ENCODE results near the gene PAMR1.

The PAMR1 gene

GRCh38 chr11:35433588-35433987, 91.8 kb downstream of the PAMR1 start:
- no peak for DNase-seq

- no peak for DNase-seq
Observed at GRCh38 chr11:35432464-35432863, 93.0 kb downstream of the PAMR1 start.

GRCh38 chr11:35427071-35427470, 98.3 kb downstream of the PAMR1 start:
- DNase-seq, result no peak

- no peak for DNase-seq
Observed at GRCh38 chr11:35426351-35426750, 99.1 kb downstream of the PAMR1 start.

GRCh38 chr11:35425603-35426212, 99.7 kb downstream of the PAMR1 start:
- DNase-seq, result no peak

GRCh38 chr11:35424157-35424940, 101.1 kb downstream of the PAMR1 start:
- no peak for DNase-seq

- no peak for DNase-seq
Observed at GRCh38 chr11:35420371-35420770, 105.0 kb downstream of the PAMR1 start.

GRCh38 chr11:35419830-35420333, 105.5 kb downstream of the PAMR1 start:
- no peak for DNase-seq

GRCh38 chr11:35419184-35419829, 106.1 kb downstream of the PAMR1 start, which contains the start of gene SLC1A2:
Gene SLC1A2 (minus strand): TSS chr11:35419558. CDS start chr11:35418966, 592 bp downstream.
- DNase-seq, result no peak

GRCh38 chr11:35418282-35419183, 106.9 kb downstream of the PAMR1 start:
- DNase-seq, result no peak

- DNase-seq, result no peak
Observed at GRCh38 chr11:35415487-35415886, 109.9 kb downstream of the PAMR1 start.

GRCh38 chr11:35414776-35415175, 110.6 kb downstream of the PAMR1 start:
- no peak for DNase-seq

GRCh38 chr11:35414311-35414710, 111.1 kb downstream of the PAMR1 start:
- no peak for DNase-seq

GRCh38 chr11:35413598-35413997, 111.8 kb downstream of the PAMR1 start:
- DNase-seq, result no peak

GRCh38 chr11:35412285-35412684, 113.1 kb downstream of the PAMR1 start:
- DNase-seq, result no peak

- DNase-seq, result no peak
Observed at GRCh38 chr11:35407041-35407440, 118.4 kb downstream of the PAMR1 start.

- DNase-seq, result no peak
Observed at GRCh38 chr11:35404388-35404775, 121.0 kb downstream of the PAMR1 start.

- DNase-seq, result no peak
Observed at GRCh38 chr11:35403765-35404387, 121.5 kb downstream of the PAMR1 start.

GRCh38 chr11:35402751-35403660, 122.4 kb downstream of the PAMR1 start:
- DNase-seq, result no peak

- DNase-seq, result no peak
Observed at GRCh38 chr11:35398881-35399280, 126.5 kb downstream of the PAMR1 start.

GRCh38 chr11:35394941-35395340, 130.5 kb downstream of the PAMR1 start:
- no peak for DNase-seq
